A549 treated with DMSO at 1 μM for 4 hours (cell line): ENCODE measurements around the gene GSTK1. TPM values are rescaled to one million over a fixed set of nuclear protein-coding genes. Genes with fewer than 3 reads are reported as not detected.

Experiments
- total RNA-seq: library from RNA; stranded (reverse); fragments of 200-300 nt; extraction: Qiagen RNA extraction; gene quantifications from 5 replicates; pipeline ENCODE4 v1.2.3, GENCODE V29; 2022; ENCODE audit warnings: low read depth

Gene GSTK1
- 110 to 116 TPM (median 115 TPM) in 5 replicates for total RNA-seq

DNA sequence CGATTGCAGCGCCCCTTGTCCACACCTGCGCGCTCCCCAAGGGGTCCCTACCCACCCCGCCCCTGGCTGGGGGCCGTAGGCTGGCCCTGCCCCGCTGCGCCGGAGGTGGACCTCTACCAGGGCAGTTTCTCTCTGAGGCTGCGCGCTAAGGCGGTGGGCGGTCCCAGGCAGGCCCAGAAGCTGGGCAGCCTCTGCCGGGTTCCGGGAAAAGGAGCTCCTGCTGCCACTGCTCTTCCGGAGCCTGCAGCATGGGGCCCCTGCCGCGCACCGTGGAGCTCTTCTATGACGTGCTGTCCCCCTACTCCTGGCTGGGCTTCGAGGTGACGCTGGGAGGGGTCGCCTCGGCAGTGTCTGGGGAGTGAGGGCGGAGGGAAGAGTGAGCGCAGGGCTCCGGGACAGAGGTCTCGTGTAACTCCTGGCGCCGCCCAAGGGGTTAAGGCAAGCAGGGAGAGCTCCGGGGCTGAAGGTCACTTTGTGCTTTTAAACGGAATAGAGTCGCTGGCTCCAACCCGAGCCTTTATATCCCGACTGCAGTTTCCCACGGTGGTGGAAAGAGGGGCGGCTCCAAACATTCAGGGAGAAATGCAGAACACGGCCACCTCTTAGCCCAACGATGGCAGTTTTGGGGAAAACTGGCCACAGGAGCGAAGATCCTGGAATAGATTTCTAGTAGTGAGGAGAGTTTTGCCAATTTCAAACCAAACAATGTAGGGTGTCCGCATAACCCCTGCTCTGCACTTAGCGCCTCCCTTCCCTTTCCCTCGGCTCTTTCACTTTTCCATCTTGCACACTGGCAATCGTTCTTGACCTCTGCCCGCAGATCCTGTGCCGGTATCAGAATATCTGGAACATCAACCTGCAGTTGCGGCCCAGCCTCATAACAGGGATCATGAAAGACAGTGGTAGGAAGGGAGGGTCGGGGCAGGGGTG is at the start of gene GSTK1:
GSTK1 (plus strand) TSS at position 176 of the 930 bp plus-strand sequence; CDS start at position 249, 73 bp downstream.

DNA sequence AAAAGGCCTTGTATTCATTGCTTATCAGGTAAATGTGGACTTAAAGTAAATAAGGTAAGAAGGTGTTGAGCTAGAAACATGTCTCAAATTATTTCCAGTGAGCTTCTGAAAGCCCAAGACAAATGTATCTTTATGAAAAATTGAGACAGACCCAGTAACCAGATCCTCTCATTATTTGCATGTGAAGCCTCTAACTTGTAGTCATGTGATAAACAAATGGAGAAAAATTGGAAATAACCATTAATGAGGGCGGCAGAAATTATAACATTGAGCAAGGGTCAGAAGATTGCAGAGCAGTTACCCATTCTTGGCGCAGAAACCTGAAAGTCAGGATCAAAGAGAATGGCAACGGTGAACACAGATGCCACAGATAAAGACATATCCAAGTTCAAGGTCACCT is 41.5 kb upstream of the GSTK1 start, which contains the start of gene TAS2R40:
TAS2R40 (plus strand) TSS at position 301 of the 400 bp plus-strand sequence; CDS start at position 343, 42 bp downstream.

DNA sequence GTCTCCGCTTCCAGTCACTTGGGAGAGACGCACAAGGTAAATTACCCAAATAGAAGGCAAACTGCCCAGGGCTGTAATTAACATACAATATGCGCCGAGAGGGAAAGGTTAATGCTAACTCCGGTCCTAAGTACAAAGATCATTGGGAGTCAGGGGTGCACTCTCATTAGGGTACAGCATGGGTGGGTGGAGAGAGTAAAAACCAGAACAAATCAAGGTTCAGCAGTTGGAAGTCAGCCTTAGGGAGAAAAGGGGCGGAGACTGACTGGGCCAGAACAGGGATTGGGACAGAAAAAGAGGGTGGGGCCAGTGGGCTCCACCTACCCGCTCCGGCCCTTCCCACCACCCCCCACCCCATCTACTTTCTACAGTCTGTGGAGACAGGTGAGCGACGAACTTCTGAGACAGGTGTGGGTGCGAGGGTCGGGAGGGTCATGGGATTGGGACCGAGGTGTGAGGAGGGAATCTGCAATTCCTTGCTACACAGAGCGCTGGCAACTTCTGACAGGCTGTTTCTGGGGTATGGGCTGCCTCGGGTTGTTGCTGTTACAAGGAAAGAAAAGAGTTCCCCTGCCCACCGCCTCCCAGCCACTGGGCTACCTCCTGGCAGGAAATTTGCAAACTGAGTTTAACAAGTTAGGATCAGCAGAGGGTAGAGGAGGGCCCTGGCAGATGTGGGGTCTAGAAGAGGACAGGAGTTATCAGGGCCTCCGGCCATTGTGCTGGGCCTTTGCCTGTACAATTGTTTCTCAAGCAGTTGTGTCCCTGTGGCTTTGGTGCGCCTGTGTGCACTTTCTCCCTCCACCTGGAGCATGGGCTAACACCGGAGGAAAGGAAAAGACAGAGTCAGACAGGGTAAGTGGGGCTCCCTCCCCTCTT is 21.6 kb downstream of the GSTK1 start, which contains the start of gene TMEM139:
TMEM139 (plus strand) TSS at position 368 of the 879 bp plus-strand sequence. CDS start 1,000 bp downstream, outside the sequence.

DNA sequence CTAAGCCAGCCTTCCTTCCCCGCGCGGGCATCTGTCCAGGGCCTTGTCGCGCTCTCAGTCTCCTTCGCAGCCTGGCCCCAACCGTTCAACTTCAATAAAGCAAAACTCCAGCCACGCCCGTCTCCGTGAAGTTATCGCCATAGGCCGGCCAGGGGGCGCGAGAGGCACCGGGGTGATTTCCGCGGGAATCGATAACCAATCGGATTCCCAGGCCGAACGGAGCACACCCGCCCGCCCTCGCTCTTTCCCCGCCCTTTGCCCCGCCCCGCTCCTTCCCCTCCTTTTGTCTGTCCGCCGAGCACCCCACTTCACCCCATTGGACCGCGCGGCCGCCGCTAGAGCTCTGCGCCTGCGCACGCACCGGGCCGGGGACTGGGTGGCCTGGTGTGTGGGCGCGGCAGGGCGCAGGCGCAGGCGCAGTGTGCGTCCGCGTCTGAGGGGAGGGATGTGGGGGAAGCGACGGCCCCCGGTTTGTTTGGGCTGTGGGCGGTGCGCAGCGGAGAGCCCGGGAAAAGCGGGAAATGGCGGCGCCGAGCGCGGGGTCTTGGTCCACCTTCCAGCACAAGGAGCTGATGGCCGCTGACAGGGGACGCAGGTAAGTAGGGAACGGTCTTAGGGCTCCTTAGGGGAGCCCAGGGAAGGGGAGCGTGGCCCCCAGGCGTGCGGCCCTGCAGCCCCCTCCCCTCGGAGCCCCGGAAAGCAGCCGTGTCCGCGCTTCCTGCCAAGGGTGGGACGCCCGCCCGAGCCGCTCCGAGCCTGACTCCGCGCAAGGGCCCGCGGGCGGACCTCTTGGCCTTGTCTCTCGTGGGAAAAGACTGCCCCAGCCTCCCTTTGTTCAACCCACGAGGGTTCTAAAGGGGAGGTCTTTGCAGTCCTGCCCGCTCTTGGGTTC is 24.9 kb downstream of the GSTK1 start, which contains the start of gene CASP2:
CASP2 (plus strand) TSS at position 417 of the 892 bp plus-strand sequence; CDS start at position 522, 105 bp downstream.

DNA sequence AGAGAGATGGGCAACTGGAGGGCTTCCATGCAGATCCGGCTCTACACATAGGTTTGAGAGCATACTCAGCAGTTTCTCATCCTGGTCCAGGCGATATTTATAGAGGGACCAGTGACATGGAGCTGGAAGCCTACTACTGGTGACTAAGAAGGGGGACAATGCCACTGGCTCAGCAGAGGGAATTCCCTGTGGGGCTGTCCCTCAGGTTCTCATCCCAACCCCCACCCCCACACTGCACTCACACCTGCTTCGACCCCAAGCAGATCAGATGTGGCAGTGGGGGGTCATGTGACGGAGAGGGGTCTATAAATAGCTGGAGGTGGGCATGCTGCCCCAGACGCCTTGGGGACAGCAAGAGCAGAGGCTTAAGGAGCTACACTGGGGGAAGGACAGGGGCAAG is 52.5 kb downstream of the GSTK1 start, which contains the start of gene CLCN1:
CLCN1 (plus strand) TSS at position 336 of the 400 bp plus-strand sequence. CDS start 102 bp downstream, outside the sequence.

Other genes with a start within 250 kb of the GSTK1 start
- gene OR9A2, start 236.3 kb upstream of the GSTK1 start, total RNA-seq, result not detected in 5 replicates
- not detected in 5 replicates for gene OR6V1, start 211.1 kb upstream of the GSTK1 start, total RNA-seq
- not detected in 5 replicates for gene PIP, start 131.4 kb upstream of the GSTK1 start, total RNA-seq
- gene TAS2R39, start 80.0 kb upstream of the GSTK1 start, total RNA-seq, result not detected in 5 replicates
- gene TAS2R40, start 41.4 kb upstream of the GSTK1 start, total RNA-seq, result not detected in 5 replicates
- gene TMEM139, start 21.5 kb downstream of the GSTK1 start, total RNA-seq, result 0.57 to 1.8 TPM (median 0.81 TPM) in 5 replicates
- gene CASP2, start 24.9 kb downstream of the GSTK1 start, total RNA-seq, result 20.6 to 30.8 TPM (median 21.1 TPM) in 5 replicates
- 0.03 to 0.07 TPM (median 0.06 TPM) in 3 of 5 replicates, not detected in the others for gene CLCN1, start 52.7 kb downstream of the GSTK1 start, total RNA-seq
- 0.36 to 0.72 TPM (median 0.58 TPM) in 5 replicates for gene FAM131B, start 99.3 kb downstream of the GSTK1 start, total RNA-seq
- gene ZYX, start 117.9 kb downstream of the GSTK1 start, total RNA-seq, result 164 to 197 TPM (median 174 TPM) in 5 replicates
- gene EPHA1, start 145.4 kb downstream of the GSTK1 start, total RNA-seq, result 0.27 TPM in 1 of 5 replicates, not detected in the others
- not detected in 5 replicates for gene TAS2R60, start 180.0 kb downstream of the GSTK1 start, total RNA-seq
- not detected in 5 replicates for gene TAS2R41, start 214.4 kb downstream of the GSTK1 start, total RNA-seq